Transverse colon (tissue), 4 donors: Measurements from ENCODE around the gene CBLB. TPM values are rescaled to one million over a fixed set of nuclear protein-coding genes. Genes with fewer than 3 reads are reported as not detected.
"Not testable (repeated sequence)": the region's sequence is repeated elsewhere in the genome, so short reads cannot be mapped to it uniquely, and the experiment has no call there.

ENCODE experiments used
- DNase-seq: peaks from one replicate; pipeline ENCODE4 v3.0.0-alpha.2; 2019
- H3K27ac ChIP-seq, 4 donors: fragments of 200-600 bp; sonication (generic); 2 replicates each; pipeline ENCODE4 v1.5.1; 2016 to 2018; ENCODE audit warnings: inconsistent platforms in 4 of 4
- H3K27me3 ChIP-seq: fragments of 200-600 bp; sonication (generic); 2 replicates; pipeline ENCODE4 v1.5.1; 2017; ENCODE audit warnings: inconsistent platforms
- H3K36me3 ChIP-seq, 4 donors: fragments of 200-600 bp; sonication (generic); 2 replicates each; pipeline ENCODE4 v1.5.1; 2017 to 2019; ENCODE audit warnings: inconsistent platforms in 4 of 4
- H3K4me1 ChIP-seq, 4 donors: fragments of 200-600 bp; sonication (generic); 2 replicates each; pipeline ENCODE4 v1.5.1; 2017 to 2020; ENCODE audit warnings: inconsistent platforms in 4 of 4
- H3K4me3 ChIP-seq, 4 donors: fragments of 200-600 bp; sonication (generic); 1 replicate in 1 of 4; 2 replicates in 3 of 4; pipeline versions ENCODE4 v1.5.1 to v1.6.1; 2017 to 2019; ENCODE audit warnings: inconsistent platforms in 4 of 4
- H3K9me3 ChIP-seq, 2 donors: fragments of 200-600 bp; sonication (generic); 2 replicates each; pipeline ENCODE4 v1.5.1; 2017 to 2019; ENCODE audit warnings: inconsistent platforms in 2 of 2
- EP300 ChIP-seq: sonication (generic); formaldehyde crosslinking; IDR thresholded peaks from one replicate; pipeline ENCODE4 v1.6.1; 2017; ENCODE audit warnings: antibody characterized with exemption, low read depth
- POLR2A ChIP-seq: fragments of 450-650 bp; IDR thresholded peaks from one replicate; pipeline ENCODE4 v1.6.1; 2016; ENCODE audit warnings: antibody characterized with exemption, mild to moderate bottlenecking, moderate library complexity
- POLR2AphosphoS5 ChIP-seq, 3 donors: sonication (generic); formaldehyde crosslinking; IDR thresholded peaks; one replicate each; pipeline ENCODE4 v1.6.1; 2016; ENCODE audit warnings: antibody characterized with exemption in 3 of 3
- WGBS, 2 donors: methylation state at CpG; one replicate each; pipeline ENCODE4 v1.1.5; 2018; ENCODE audit warnings: low coverage in 1 of 2; 5-methylcytosine and 5-hydroxymethylcytosine counted together
- in situ Hi-C, 4 donors: fragments of 200-750 bp; cut with MboI; loops; one replicate each; pipeline versions ENCODE4 v1.15.0 to v1.15.1; 2017; ENCODE audit warnings: low sequenced_read_pairs in 3 of 4, low pct_ligation_motif_present in 1 of 4, low pct_unique_long_range_greater_than_20kb in 1 of 4
- intact Hi-C: fragments of 100-400 bp; cut with DNase I; formaldehyde crosslinking; loops from one replicate; pipeline ENCODE4 v1.15.1; 2023; ENCODE audit warnings: low total_unique reads
- total RNA-seq, 4 donors: library from RNA; depleted of rRNA; stranded (reverse); fragments of >200 nt; gene quantifications; one replicate each; pipeline ENCODE4 v1.1.0, GENCODE V29; 2016
- TF ChIP-seq, protein P1 (sequence below), 5 experiments: fragments of 200-600 bp in 3 of 5; fragments of 450-650 bp in 2 of 5; sonication (generic) in 3 of 5; IDR thresholded peaks; 1 replicate in 2 of 5; 2 replicates in 3 of 5; pipeline ENCODE4 v1.5.1; 2016 to 2017; ENCODE audit warnings: antibody characterized with exemption in 5 of 5, inconsistent platforms in 3 of 5, mild to moderate bottlenecking in 2 of 5, moderate library complexity in 1 of 5

Gene CBLB
- total RNA-seq, 4 donors from 2014 or later = 25.1 to 76.2 (median 63.6) TPM

DNA sequence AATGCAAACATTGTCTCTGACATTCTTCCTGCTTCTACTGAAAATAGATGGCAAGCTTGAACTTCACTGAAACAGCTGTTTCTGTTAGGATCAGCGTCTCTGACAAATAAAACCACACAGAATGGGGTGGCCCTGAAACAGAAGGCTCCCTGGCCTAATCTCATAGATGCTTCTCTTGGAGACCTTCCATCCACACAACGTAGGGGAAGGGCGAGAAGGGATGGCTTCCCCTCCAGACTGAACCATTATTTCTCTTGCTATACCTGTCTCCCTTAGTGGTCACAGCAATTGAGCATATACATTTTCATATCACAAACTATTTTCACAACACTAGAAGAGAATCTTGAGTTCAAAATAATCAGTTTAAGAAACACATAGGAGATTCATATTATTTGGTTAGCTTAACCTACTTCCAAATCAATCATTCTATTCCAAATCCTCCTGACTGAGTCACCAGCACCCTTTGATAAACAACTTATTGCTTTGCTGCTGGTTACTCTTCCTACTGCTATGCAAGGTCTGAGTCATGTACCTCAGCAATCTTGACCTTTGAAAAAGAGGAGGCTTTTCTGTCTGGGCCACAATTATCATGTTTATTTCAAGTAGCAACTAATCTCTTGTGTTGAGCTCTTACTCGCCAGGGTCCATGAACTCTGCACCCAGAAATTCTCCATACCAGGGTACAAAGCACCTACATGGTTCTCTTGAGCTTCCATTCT lies 45.5 kb downstream of the CBLB start:
- no peaks in the 10 kb centered on the region for H3K27me3 ChIP-seq
- no peak overlapping the region for H3K4me3 ChIP-seq
- peak in 2 of 3 donors; percentile 32 to 70 for TF ChIP-seq POLR2AphosphoS5 (IDR thresholded peaks at IDR 0.05)
- TF ChIP-seq POLR2A = no peak
- in situ Hi-C loops (no loop called here), intact Hi-C loops (no loop called here)
- peaks cover 16 to 55% (median 32%) of the 10 kb centered on the region in 4 donors for H3K4me1 ChIP-seq
- H3K27ac ChIP-seq = peak overlapping the region; percentile 47 to 71 (median 64)
- no peak for DNase-seq
- H3K36me3 ChIP-seq = no peaks in the 10 kb centered on the region
- no peaks in the 10 kb centered on the region for H3K9me3 ChIP-seq
- WGBS, 2 donors = 17 to 47% methylated on average over 2 to 4 of the region's 4 CpGs

GRCh38 chr3:105822171-105823123 lies 46.4 kb downstream of the CBLB start:
- Histone ChIP-seq H3K4me1 (peaks cover 16 to 48% (median 30%) of the 10 kb centered on the region in 4 donors), H3K27me3 (no peaks in the 10 kb centered on the region), H3K4me3 (no peak overlapping the region), H3K36me3 (no peaks in the 10 kb centered on the region), H3K9me3 (no peaks in the 10 kb centered on the region), H3K27ac (peak overlapping the region; percentile 47 to 71 (median 64))
- WGBS, 2 donors = 50 to 54% methylated on average over 3 of the region's 3 CpGs
- in situ Hi-C loops (no loop called here), intact Hi-C loops (no loop called here)
- TF ChIP-seq POLR2A (no peak), POLR2AphosphoS5 (IDR thresholded peaks at IDR 0.05) (no peak), EP300 (no peak)
- TF ChIP-seq, protein P1, sequence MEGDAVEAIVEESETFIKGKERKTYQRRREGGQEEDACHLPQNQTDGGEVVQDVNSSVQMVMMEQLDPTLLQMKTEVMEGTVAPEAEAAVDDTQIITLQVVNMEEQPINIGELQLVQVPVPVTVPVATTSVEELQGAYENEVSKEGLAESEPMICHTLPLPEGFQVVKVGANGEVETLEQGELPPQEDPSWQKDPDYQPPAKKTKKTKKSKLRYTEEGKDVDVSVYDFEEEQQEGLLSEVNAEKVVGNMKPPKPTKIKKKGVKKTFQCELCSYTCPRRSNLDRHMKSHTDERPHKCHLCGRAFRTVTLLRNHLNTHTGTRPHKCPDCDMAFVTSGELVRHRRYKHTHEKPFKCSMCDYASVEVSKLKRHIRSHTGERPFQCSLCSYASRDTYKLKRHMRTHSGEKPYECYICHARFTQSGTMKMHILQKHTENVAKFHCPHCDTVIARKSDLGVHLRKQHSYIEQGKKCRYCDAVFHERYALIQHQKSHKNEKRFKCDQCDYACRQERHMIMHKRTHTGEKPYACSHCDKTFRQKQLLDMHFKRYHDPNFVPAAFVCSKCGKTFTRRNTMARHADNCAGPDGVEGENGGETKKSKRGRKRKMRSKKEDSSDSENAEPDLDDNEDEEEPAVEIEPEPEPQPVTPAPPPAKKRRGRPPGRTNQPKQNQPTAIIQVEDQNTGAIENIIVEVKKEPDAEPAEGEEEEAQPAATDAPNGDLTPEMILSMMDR (IDR thresholded peaks at IDR 0.05) = no peak
- DNase-seq = no peak

DNA sequence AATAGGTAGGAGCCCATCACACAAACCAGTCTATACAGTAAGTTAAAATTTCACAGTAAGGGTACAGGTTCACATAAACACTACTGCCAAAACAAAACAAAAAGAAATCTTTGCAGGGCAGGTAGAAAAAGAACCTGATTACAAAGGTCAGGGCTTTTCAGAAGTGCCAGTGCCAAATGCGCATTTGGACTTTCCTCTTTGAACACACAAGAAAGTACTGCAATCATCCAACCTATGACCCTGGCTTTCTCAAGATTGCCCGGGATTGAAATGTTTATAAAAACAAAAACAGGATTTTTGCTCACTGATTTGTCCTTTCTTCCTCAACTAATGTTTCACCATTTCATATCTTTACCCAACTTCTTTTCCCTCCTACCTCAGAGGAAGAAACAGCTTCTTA lies 47.4 kb downstream of the CBLB start:
- TF ChIP-seq, protein P1 (IDR thresholded peaks at IDR 0.05) = no peak
- TF ChIP-seq POLR2AphosphoS5 (IDR thresholded peaks at IDR 0.05) (no peak), EP300 (no peak), POLR2A (no peak)
- intact Hi-C loops = no loop called here
- WGBS, 2 donors = 33 to 46% methylated on average over 1 to 2 of the region's 2 CpGs

GRCh38 chr3:105816833-105817232 lies 52.0 kb downstream of the CBLB start:
- WGBS, 2 donors = 82 to 91% methylated on average over 2 of the region's 2 CpGs
- Histone ChIP-seq H3K27me3 (no peaks in the 10 kb centered on the region), H3K9me3 (no peaks in the 10 kb centered on the region), H3K36me3 (no peaks in the 10 kb centered on the region), H3K4me3 (no peak overlapping the region), H3K27ac (no peak overlapping the region), H3K4me1 (peaks cover 4 to 34% (median 11%) of the 10 kb centered on the region in 4 donors)
- in situ Hi-C loops (no loop called here), intact Hi-C loops (no loop called here)
- no peak for TF ChIP-seq EP300
- TF ChIP-seq, protein P1 (IDR thresholded peaks at IDR 0.05) = no peak
- TF ChIP-seq POLR2AphosphoS5 (IDR thresholded peaks at IDR 0.05) = no peak
- no peak for DNase-seq

More for the DNA sequence above, 47.4 kb downstream of the CBLB start:
- no peaks in the 10 kb centered on the region for H3K27me3 ChIP-seq
- no peaks in the 10 kb centered on the region for H3K36me3 ChIP-seq
- no peaks in the 10 kb centered on the region for H3K9me3 ChIP-seq
- H3K27ac ChIP-seq = peak overlapping the region in 1 of 4 donors; percentile 62
- H3K4me3 ChIP-seq = no peak overlapping the region
- H3K4me1 ChIP-seq = peaks cover 16 to 48% (median 30%) of the 10 kb centered on the region in 4 donors
- in situ Hi-C loops = no loop called here
- no peak for DNase-seq

- 94 to 96% methylated on average over 3 of the region's 3 CpGs for WGBS, 2 donors
- peaks cover 3 to 28% (median 9%) of the 10 kb centered on the region in 4 donors for H3K4me1 ChIP-seq
- H3K36me3 ChIP-seq, H3K27me3 ChIP-seq, H3K9me3 ChIP-seq, in situ Hi-C loops, DNase-seq, H3K27ac ChIP-seq, intact Hi-C loops, H3K4me3 ChIP-seq: not testable (repeated sequence)
Measured at GRCh38 chr3:105815331-105815730, 53.5 kb downstream of the CBLB start.
